ENCODE data around the gene NCDN.
"Not testable (repeated sequence)": the region's sequence is repeated elsewhere in the genome, so short reads cannot be mapped to it uniquely, and the experiment has no call there.

NCDN gene

DNA sequence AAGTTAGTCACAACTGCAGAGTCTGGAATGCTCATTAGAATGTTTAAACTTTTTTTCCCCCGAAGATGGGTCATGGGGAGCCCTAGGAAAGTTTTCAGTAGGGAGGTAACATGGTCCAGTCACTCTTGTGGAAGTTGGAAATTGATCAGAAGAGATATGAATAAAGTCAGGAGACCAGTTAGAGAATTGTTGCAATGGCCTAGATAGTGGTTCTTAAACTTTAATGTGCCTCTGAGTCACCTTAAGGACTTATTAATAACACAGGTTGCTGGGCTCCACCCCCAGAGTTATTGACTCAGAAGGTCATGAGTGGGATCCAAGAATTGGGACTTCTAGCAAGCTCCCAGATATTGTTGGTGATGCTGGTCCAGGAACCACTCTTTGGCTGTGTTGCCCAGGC lies 12.3 kb downstream of the NCDN start:
- no peak for DNase-seq (ENCODE audit: low read depth)

GRCh38 chr1:35570589-35571137 lies 13.1 kb downstream of the NCDN start:
- DNase-seq (ENCODE audit: low read depth), result no peak

GRCh38 chr1:35571263-35571662 lies 13.7 kb downstream of the NCDN start:
- DNase-seq (ENCODE audit: low read depth), result no peak

GRCh38 chr1:35572296-35572695 lies 14.7 kb downstream of the NCDN start:
- DNase-seq (ENCODE audit: low read depth), result no peak

- no peak for DNase-seq (ENCODE audit: low read depth)
Measured at GRCh38 chr1:35573198-35574124, 15.9 kb downstream of the NCDN start, which contains the start of gene TFAP2E. Gene TFAP2E (plus strand): TSS chr1:35573314. CDS start chr1:35573578, 264 bp downstream.

DNA sequence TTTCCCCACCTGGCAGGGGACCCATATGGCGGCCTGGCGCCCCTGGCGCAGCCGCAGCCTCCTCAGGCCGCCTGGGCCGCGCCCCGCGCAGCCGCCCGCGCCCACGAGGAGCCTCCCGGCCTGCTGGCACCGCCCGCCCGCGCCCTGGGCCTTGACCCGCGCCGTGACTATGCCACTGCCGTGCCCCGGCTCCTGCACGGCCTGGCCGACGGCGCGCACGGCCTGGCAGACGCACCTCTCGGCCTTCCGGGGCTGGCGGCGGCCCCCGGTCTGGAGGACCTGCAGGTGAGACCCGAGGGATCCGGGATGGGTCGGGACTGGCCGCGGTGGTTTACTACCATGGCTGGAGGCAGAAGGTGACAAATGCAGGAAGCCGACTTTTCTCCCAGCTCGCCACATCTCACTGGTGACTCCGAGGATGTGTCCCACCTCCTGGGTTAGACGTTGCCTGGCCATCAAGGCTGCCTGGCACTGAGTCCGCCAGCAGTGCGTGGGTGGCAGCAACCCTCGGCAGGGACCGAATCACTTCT lies 16.6 kb downstream of the NCDN start:
- no peak for DNase-seq (ENCODE audit: low read depth)

DNA sequence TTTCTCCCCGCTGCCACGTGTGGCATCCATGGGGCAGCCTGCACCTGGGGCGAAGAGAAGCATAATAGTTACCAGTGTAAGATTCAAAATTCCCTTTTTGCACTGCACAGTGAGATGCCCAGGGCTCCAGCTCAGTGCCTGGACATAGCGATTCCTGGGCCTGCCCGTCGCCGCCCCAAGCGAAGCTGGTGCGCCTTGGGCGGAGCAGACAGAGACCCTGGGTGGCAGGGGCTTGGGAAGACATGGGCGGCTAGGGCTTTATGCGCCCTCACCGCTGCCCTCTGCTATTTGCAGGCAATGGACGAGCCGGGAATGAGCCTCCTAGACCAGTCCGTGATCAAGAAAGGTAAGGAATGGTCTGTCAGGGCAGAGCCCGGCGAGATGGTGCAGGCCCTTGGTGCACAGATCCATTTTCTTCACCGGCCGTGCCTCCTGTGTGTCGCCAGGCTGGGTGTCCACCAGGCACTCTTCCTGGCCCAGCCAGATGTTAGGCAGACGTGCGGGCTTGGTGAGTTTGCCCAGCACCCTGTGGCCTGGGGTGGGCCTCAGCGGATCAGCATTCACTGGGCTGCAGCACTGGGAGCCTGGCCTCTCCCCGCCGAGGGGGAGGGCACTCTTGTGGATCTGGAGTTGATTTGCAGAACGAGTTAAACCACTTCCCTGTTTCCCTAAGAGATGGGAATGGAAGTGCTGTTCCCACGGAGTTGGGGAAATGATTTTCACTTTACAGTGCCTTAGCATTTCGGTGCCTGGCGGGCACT lies 17.2 kb downstream of the NCDN start:
- DNase-seq (ENCODE audit: low read depth), result no peak

DNA sequence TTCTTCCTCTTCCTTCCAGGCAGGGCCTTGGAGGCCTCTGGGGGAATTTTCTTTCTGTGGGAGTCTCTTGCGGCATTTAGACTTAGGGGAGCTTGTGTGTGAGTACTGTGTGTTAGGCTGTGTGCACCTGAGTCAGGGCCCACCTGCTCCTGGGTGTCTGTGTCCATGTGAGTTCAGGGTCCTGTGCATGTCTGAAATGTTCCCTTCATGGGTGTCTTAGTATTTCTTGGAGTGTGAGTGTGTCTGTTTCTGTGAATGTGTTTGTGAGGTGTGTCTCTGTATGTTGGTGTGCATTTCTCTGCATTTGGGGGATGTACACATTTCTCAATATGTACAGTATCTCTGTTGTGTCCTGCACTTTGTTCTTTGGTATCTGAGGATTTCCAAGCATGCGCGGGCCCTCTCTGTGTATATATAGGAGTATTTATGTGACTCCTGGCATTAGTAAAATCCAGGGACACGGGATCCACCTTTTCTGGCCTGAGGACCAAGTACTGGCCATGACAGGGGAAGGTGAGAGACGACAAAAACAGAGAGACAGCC lies 17.9 kb downstream of the NCDN start:
- no peak for DNase-seq (ENCODE audit: low read depth)

GRCh38 chr1:35576061-35576765 lies 18.6 kb downstream of the NCDN start:
- DNase-seq (ENCODE audit: low read depth), result no peak

DNA sequence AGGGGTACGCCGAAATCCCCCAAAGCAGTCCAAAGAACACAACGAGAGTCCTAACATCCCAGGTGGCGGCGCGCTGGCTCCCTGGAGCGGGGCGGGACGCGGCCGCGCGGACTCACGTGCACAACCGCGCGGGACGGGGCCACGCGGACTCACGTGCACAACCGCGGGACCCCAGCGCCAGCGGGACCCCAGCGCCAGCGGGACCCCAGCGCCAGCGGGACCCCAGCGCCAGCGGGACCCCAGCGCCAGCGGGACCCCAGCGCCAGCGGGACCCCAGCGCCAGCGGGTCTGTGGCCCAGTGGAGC lies 19.1 kb downstream of the NCDN start:
- DNase-seq (ENCODE audit: low read depth), result not testable (repeated sequence)

DNA sequence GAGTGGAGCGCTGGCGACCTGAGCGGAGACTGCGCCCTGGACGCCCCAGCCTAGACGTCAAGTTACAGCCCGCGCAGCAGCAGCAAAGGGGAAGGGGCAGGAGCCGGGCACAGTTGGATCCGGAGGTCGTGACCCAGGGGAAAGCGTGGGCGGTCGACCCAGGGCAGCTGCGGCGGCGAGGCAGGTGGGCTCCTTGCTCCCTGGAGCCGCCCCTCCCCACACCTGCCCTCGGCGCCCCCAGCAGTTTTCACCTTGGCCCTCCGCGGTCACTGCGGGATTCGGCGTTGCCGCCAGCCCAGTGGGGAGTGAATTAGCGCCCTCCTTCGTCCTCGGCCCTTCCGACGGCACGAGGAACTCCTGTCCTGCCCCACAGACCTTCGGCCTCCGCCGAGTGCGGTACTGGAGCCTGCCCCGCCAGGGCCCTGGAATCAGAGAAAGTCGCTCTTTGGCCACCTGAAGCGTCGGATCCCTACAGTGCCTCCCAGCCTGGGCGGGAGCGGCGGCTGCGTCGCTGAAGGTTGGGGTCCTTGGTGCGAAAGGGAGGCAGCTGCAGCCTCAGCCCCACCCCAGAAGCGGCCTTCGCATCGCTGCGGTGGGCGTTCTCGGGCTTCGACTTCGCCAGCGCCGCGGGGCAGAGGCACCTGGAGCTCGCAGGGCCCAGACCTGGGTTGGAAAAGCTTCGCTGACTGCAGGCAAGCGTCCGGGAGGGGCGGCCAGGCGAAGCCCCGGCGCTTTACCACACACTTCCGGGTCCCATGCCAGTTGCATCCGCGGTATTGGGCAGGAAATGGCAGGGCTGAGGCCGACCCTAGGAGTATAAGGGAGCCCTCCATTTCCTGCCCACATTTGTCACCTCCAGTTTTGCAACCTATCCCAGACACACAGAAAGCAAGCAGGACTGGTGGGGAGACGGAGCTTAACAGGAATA lies 19.7 kb downstream of the NCDN start:
- peak; percentile 41 for DNase-seq (ENCODE audit: low read depth)

- DNase-seq (ENCODE audit: low read depth), result no peak
Measured at GRCh38 chr1:35580949-35581388, 23.4 kb downstream of the NCDN start.

GRCh38 chr1:35581621-35582020 lies 24.0 kb downstream of the NCDN start:
- not testable (repeated sequence) for DNase-seq (ENCODE audit: low read depth)

- DNase-seq (ENCODE audit: low read depth), result no peak
Measured at GRCh38 chr1:35585281-35585680, 27.7 kb downstream of the NCDN start.

GRCh38 chr1:35585805-35586204 lies 28.2 kb downstream of the NCDN start:
- DNase-seq (ENCODE audit: low read depth), result not testable (repeated sequence)

GRCh38 chr1:35586808-35587207 lies 29.2 kb downstream of the NCDN start:
- no peak for DNase-seq (ENCODE audit: low read depth)

DNA sequence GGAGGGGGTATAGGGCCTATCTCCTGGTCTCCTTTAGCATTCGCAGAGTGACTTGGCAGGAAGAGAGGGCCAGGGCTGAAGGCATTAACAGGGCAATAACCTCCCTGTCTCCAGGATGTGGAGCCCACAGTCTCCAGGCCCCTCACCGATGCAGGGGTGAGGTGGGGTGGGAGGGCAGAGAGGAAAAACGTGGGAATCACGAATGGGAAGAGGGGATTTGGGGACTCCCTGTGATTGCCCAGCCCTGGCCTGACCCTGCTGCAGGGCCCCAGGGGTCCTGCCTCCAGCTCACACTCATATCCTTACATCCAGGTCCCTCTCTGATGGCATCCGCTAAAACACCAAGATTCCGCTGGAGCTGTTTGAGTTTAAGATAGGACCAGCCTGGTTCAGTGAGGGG lies 30.1 kb downstream of the NCDN start:
- DNase-seq (ENCODE audit: low read depth), result no peak

DNA sequence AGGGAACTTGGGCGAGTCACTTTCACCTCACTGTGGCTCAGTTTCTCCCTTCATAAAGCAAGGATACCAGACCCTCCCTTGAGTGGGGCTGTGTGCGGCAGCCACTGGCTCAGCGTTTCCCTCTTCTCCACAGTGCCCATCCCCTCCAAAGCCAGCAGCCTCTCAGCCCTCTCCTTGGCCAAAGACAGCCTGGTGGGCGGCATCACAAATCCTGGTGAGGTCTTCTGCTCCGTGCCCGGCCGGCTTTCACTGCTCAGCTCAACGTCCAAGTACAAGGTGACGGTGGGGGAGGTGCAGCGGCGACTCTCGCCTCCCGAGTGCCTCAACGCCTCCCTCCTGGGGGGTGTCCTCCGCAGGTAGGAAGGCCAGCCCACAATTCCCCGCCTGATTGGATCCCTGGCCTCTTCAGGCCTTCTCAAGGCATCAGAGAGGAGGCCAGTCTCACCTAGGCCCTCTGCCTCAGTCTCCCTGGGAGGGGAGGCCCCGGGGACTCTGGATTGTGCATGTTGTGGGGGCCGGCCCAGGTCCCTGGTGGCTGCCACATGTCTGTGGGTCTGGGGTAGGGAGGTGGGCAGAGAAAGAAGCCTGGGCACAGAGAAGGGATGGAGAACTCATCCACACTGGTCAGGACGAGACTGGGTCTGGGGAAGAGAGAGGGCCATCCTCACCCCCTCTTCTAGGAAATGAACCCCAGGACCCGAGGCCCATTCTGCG lies 30.8 kb downstream of the NCDN start:
- DNase-seq (ENCODE audit: low read depth), result no peak

- no peak for DNase-seq (ENCODE audit: low read depth)
Measured at GRCh38 chr1:35589516-35590427, 32.2 kb downstream of the NCDN start.
